ENCODE data around the gene KRT28. TPM values are rescaled to one million over a fixed set of nuclear protein-coding genes. Genes with fewer than 3 reads are reported as not detected.

KRT28 gene
- total and polyA plus RNA-seq, 2 of the 8 experiments (the other 6 are each of a cell fraction or from before 2014, with no cell fraction given): not detected

DNA sequence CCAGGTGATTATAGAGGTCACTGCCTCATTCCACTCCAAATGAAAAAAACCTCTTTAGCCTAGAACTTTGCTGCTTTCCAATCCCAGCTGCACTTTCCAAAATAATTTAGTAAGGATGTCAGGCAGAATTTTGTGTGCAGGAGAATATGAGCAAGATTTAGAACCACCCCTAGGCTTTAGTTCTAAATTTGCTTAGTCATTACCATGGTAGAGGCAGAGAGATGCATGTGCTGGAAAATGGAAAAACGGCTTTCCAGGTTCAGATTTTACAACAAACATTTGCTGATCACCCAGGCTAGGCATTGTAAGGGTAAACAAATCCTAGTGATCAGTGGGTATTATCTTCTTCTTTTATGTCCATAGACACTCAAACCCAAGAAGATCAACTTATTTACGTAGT lies 34.1 kb downstream of the KRT28 start:
- no peak for DNase-seq (ENCODE audit: low read depth in 1 of 2, low spot score in 2 of 2)
- no peak for FAIRE-seq
- no peak overlapping the region for H2BK5ac ChIP-seq (ENCODE audit: low read depth, low read length)

More for the DNA sequence above, 34.1 kb downstream of the KRT28 start:
- Histone ChIP-seq H3K56ac (replicated peaks; ENCODE audit: insufficient read length, low read depth, low read length) (no peak overlapping the region), H2BK20ac (ENCODE audit: low read length) (no peak overlapping the region), H3K14ac (ENCODE audit: insufficient read length) (no peak overlapping the region), H3K23ac (ENCODE audit: insufficient read length) (no peak overlapping the region), H4K5ac (ENCODE audit: insufficient read length, low read depth, low read length) (no peak overlapping the region), H3K36me3 (ENCODE audit: control insufficient read depth in 2 of 4, insufficient read depth in 4 of 4, low read length in 3 of 4) (no peaks in the 10 kb centered on the region), H4K91ac (replicated peaks; ENCODE audit: insufficient read length, low read length) (no peak overlapping the region), H3K4me2 (ENCODE audit: insufficient read depth in 1 of 2, low read depth in 2 of 2, low read length in 2 of 2) (no peak overlapping the region), H3K4ac (replicated peaks; ENCODE audit: insufficient read length, low read depth, low read length) (no peak overlapping the region), H2BK12ac (ENCODE audit: low read depth, low read length) (no peak overlapping the region), H3K18ac (ENCODE audit: extremely low read depth, low read length) (no peak overlapping the region), H2BK15ac (ENCODE audit: low read length) (no peak overlapping the region), H3K27me3 (replicated peaks in 1 of 4; ENCODE audit: control insufficient read depth in 3 of 4, extremely low read depth in 1 of 4, insufficient read depth in 3 of 4, low read length in 3 of 4) (no peaks in the 10 kb centered on the region), H2AK5ac (ENCODE audit: low read depth, low read length) (no peak overlapping the region), H2AFZ (ENCODE audit: low read length) (peak overlapping the region; percentile 17; the same call in 1 of the 2 replicates), H3K4me3 (ENCODE audit: extremely low read depth in 1 of 4, insufficient read depth in 2 of 4, low read depth in 3 of 4, low read length in 4 of 4) (no peak overlapping the region), H2BK120ac (replicated peaks; ENCODE audit: low read depth, low read length) (no peak overlapping the region), H4K20me1 (replicated peaks in 1 of 2; ENCODE audit: control insufficient read depth in 1 of 2, insufficient read depth in 2 of 2, low read length in 2 of 2) (no peaks in the 10 kb centered on the region), H3K27ac (ENCODE audit: low read depth, low read length) (no peak overlapping the region), H3K23me2 (ENCODE audit: low read depth, low read length) (no peaks in the 10 kb centered on the region), H3K4me1 (replicated peaks in 1 of 4; ENCODE audit: control insufficient read depth in 3 of 4, insufficient read depth in 4 of 4, low read length in 3 of 4) (no peaks in the 10 kb centered on the region), H3K9ac (replicated peaks in 1 of 4; ENCODE audit: extremely low read depth in 1 of 4, low read depth in 3 of 4, low read length in 3 of 4) (no peak overlapping the region), H4K8ac (ENCODE audit: extremely low read depth, insufficient read depth, low read length) (no peak overlapping the region), H3K79me1 (ENCODE audit: low read depth, low read length) (no peaks in the 10 kb centered on the region), H3K9me3 (ENCODE audit: insufficient read depth in 2 of 2, low read depth in 1 of 2, low read length in 1 of 2) (peaks cover 17 to 24% of the 10 kb centered on the region in 2 experiments; a peak in 3 of 4 replicates), H3K79me2 (ENCODE audit: control insufficient read depth in 1 of 2, insufficient read depth in 2 of 2, low read length in 2 of 2) (no peaks in the 10 kb centered on the region)
- TF ChIP-seq SIX5 (IDR thresholded peaks at IDR 0.05; ENCODE audit: low read depth, low read length) (no peak), FOSL1 (IDR thresholded peaks at IDR 0.05; ENCODE audit: insufficient read depth, low read depth, low read length) (no peak), RXRA (IDR thresholded peaks at IDR 0.05; ENCODE audit: insufficient read depth, low read depth, low read length) (no peak), KDM5A (IDR thresholded peaks at IDR 0.05; ENCODE audit: low read length) (no peak)
- 90% methylated on average over 2 of the region's 2 CpGs; no CpG with 5 or more reads in 1 of the 2 experiments for WGBS, 2 experiments (ENCODE audit: extremely low coverage in 1 of 2, insufficient coverage in 1 of 2, insufficient read length in 1 of 2, insufficient replicate concordance in 2 of 2, low coverage in 1 of 2, low lambda C conversion rate in 2 of 2, missing lambda C conversion rate in 1 of 2)
- CTCF ChIA-PET (ENCODE audit: partially characterized antibody): no interaction called here
- POLR2A ChIA-PET (ENCODE audit: partially characterized antibody): no interaction called here
